Trophoblast cell (in vitro differentiated cells and primary cell): Measurements from ENCODE around the gene PAPOLA. TPM values are rescaled to one million over a fixed set of nuclear protein-coding genes. Genes with fewer than 3 reads are reported as not detected.
A peak's percentile ranks its signal among the peaks of the same experiment; 100 is the strongest.

ENCODE experiments used
- DNase-seq, 2 donors: peaks; one replicate each; pipeline ENCODE4 v3.0.0-alpha.2; 2016
- H2AFZ ChIP-seq: 2 replicates; pipeline ENCODE4 v1.6.1; 2013; ENCODE audit warnings: low read length, moderate library complexity, mild to moderate bottlenecking; ENCODE audit not compliant: insufficient read depth, poor library complexity
- H2AK5ac ChIP-seq: 2 replicates; pipeline ENCODE4 v1.6.1; 2013; ENCODE audit warnings: mild to moderate bottlenecking, low read length
- H2BK120ac ChIP-seq: 2 replicates; pipeline ENCODE4 v1.6.1; 2013; ENCODE audit warnings: low read length, mild to moderate bottlenecking, moderate library complexity; ENCODE audit not compliant: insufficient read depth, poor library complexity
- H2BK12ac ChIP-seq: 2 replicates; pipeline ENCODE4 v1.6.1; 2013; ENCODE audit warnings: mild to moderate bottlenecking, low read length, moderate library complexity
- H2BK5ac ChIP-seq: 2 replicates; pipeline ENCODE4 v1.6.1; 2013; ENCODE audit warnings: low read length, low read depth, moderate library complexity, mild to moderate bottlenecking; ENCODE audit not compliant: poor library complexity
- H3K14ac ChIP-seq: 2 replicates; pipeline ENCODE4 v1.6.1; 2013; ENCODE audit warnings: mild to moderate bottlenecking, low read length
- H3K18ac ChIP-seq: 2 replicates; pipeline ENCODE4 v1.6.1; 2013; ENCODE audit warnings: mild to moderate bottlenecking, low read length
- H3K23ac ChIP-seq: 2 replicates; pipeline ENCODE4 v1.6.1; 2013; ENCODE audit warnings: low read length
- H3K27ac ChIP-seq: 2 replicates; pipeline ENCODE4 v1.5.1; 2013; ENCODE audit warnings: low read depth, mild to moderate bottlenecking, inconsistent platforms, low read length, moderate library complexity
- H3K27me3 ChIP-seq: 2 replicates; pipeline ENCODE4 v1.6.1; 2013; ENCODE audit warnings: inconsistent platforms, mild to moderate bottlenecking, low read length, moderate library complexity; ENCODE audit not compliant: insufficient read depth
- H3K36me3 ChIP-seq, 2 experiments: 1 replicate in 1 of 2; 2 replicates in 1 of 2; pipeline ENCODE4 v1.6.1; 2013; ENCODE audit warnings: low read length in 2 of 2, mild to moderate bottlenecking in 2 of 2, moderate library complexity in 1 of 2; ENCODE audit not compliant: insufficient read depth in 2 of 2, control insufficient read depth in 1 of 2
- H3K4ac ChIP-seq: 2 replicates; pipeline ENCODE4 v1.6.1; 2013; ENCODE audit warnings: low read depth, mild to moderate bottlenecking, low read length, moderate library complexity
- H3K4me1 ChIP-seq, 2 experiments: 1 replicate in 1 of 2; 2 replicates in 1 of 2; pipeline ENCODE4 v1.6.1; 2013; ENCODE audit warnings: low read length in 2 of 2, mild to moderate bottlenecking in 2 of 2, moderate library complexity in 1 of 2; ENCODE audit not compliant: insufficient read depth in 2 of 2, control insufficient read depth in 1 of 2
- H3K4me2 ChIP-seq: 2 replicates; pipeline ENCODE4 v1.6.1; 2013; ENCODE audit warnings: inconsistent platforms, mild to moderate bottlenecking, low read length, moderate library complexity
- H3K4me3 ChIP-seq: 2 replicates; pipeline ENCODE4 v1.5.1; 2013; ENCODE audit warnings: mild to moderate bottlenecking, low read depth, low read length, inconsistent platforms
- H3K79me1 ChIP-seq: one replicate; pipeline ENCODE4 v1.6.1; 2013; ENCODE audit warnings: low read length
- H3K79me2 ChIP-seq: 2 replicates; pipeline ENCODE4 v1.6.1; 2013; ENCODE audit warnings: low read length, mild to moderate bottlenecking; ENCODE audit not compliant: control insufficient read depth, insufficient read depth, poor library complexity
- H3K9ac ChIP-seq: 2 replicates; pipeline ENCODE4 v1.6.1; 2013; ENCODE audit warnings: mild to moderate bottlenecking, low read length
- H3K9me3 ChIP-seq: 2 replicates; pipeline ENCODE4 v1.6.1; 2013; ENCODE audit warnings: low read depth, mild to moderate bottlenecking, control low read depth, inconsistent platforms, low read length; ENCODE audit not compliant: insufficient read depth
- H4K12ac ChIP-seq: 2 replicates; pipeline ENCODE4 v1.6.1; 2013; ENCODE audit warnings: low read depth, mild to moderate bottlenecking, low read length, moderate library complexity
- H4K8ac ChIP-seq: 2 replicates; pipeline ENCODE4 v1.6.1; 2013; ENCODE audit warnings: low read depth, mild to moderate bottlenecking, low read length, moderate library complexity
- H4K91ac ChIP-seq: one replicate; pipeline ENCODE4 v1.6.1; 2013; ENCODE audit warnings: low read depth, mild to moderate bottlenecking, low read length, moderate library complexity
- WGBS: extraction: QIAGEN DNeasy Blood & Tissue Kit; methylation state at CpG from one replicate; pipeline ENCODE4 v1.1.7; 2013; ENCODE audit warnings: missing lambda C conversion rate; ENCODE audit not compliant: insufficient read length, insufficient coverage; ENCODE audit errors: extremely low coverage; 5-methylcytosine and 5-hydroxymethylcytosine counted together
- polyA plus RNA-seq: library from polyadenylated mRNA; stranded (reverse); fragments of 200-250 nt; gene quantifications from 2 replicates; pipeline ENCODE4 v1.2.3, GENCODE V29; 2013

The PAPOLA gene
- 521 and 554 TPM in 2 replicates for polyA plus RNA-seq

- Histone ChIP-seq H3K79me2 (peaks cover 25% of the 10 kb centered on the region), H2AFZ (peak within 1 kb of the TSS; percentile 58), H2AK5ac (peak within 1 kb of the TSS; percentile 43), H4K8ac (peak within 1 kb of the TSS; percentile 91), H3K27me3 (no peaks in the 10 kb centered on the region), H3K9ac (peak within 1 kb of the TSS; percentile 91), H4K12ac (peak within 1 kb of the TSS; percentile 85), H2BK5ac (peak within 1 kb of the TSS; percentile 93), H2BK12ac (no peak within 1 kb of the TSS), H3K4ac (peak within 1 kb of the TSS; percentile 90), H3K79me1 (peaks cover 19% of the 10 kb centered on the region), H3K4me1 (peaks cover 5 to 9% of the 10 kb centered on the region in 2 experiments), H3K9me3 (no peaks in the 10 kb centered on the region), H2BK120ac (peak within 1 kb of the TSS; percentile 84), H3K14ac (peak within 1 kb of the TSS; percentile 87), H3K27ac (peak within 1 kb of the TSS; percentile 87), H3K18ac (peak within 1 kb of the TSS; percentile 87), H3K4me3 (peak within 1 kb of the TSS; percentile 85), H3K23ac (no peak within 1 kb of the TSS), H4K91ac (peak within 1 kb of the TSS; percentile 83), H3K36me3 (peaks cover 0 to 3% of the 10 kb centered on the region in 2 experiments), H3K4me2 (peak within 1 kb of the TSS; percentile 62)
- peak; percentile 98 to 99 for DNase-seq
- no CpG with 5 or more reads among the region's 87 CpGs for WGBS
Measured at GRCh38 chr14:96501740-96502620, at the start of gene PAPOLA. Gene PAPOLA, plus strand, starts transcription at chr14:96502382. Its CDS starts 211 bp downstream, at chr14:96502593.

DNA sequence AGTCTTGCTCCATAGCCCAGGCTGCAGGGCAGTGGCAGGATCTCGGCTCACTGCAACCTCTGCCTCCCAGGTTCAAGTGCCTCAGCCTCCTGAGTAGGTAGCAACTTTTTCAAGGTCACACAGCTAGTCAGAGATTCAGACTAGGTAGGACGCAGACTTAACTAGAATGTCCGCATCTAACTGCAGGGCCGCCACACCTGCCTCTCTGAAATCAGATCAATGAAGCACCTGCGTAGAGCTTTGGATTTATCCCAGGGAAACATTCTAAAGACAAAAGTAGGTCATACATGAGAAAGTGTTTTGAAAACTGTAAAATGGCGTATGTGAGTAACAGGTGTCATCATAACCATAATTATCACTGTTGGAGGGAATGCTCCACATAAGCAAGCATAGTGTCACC lies 49.5 kb upstream of the PAPOLA start:
- Histone ChIP-seq H3K9me3 (no peaks in the 10 kb centered on the region), H3K27ac (no peak overlapping the region), H2AFZ (no peak overlapping the region), H3K9ac (no peak overlapping the region), H3K4me1 (peaks cover 0 to 2% of the 10 kb centered on the region in 2 experiments), H3K36me3 (no peaks in the 10 kb centered on the region), H3K79me2 (no peaks in the 10 kb centered on the region), H2BK120ac (no peak overlapping the region), H3K27me3 (no peaks in the 10 kb centered on the region), H3K4ac (no peak overlapping the region), H2AK5ac (no peak overlapping the region), H2BK5ac (no peak overlapping the region), H4K12ac (no peak overlapping the region), H3K23ac (no peak overlapping the region), H3K18ac (no peak overlapping the region), H4K91ac (no peak overlapping the region), H2BK12ac (no peak overlapping the region), H3K79me1 (no peaks in the 10 kb centered on the region), H3K14ac (no peak overlapping the region), H4K8ac (no peak overlapping the region), H3K4me3 (no peak overlapping the region), H3K4me2 (no peak overlapping the region)
- WGBS: no CpG with 5 or more reads among the region's 6 CpGs
- DNase-seq: no peak

DNA sequence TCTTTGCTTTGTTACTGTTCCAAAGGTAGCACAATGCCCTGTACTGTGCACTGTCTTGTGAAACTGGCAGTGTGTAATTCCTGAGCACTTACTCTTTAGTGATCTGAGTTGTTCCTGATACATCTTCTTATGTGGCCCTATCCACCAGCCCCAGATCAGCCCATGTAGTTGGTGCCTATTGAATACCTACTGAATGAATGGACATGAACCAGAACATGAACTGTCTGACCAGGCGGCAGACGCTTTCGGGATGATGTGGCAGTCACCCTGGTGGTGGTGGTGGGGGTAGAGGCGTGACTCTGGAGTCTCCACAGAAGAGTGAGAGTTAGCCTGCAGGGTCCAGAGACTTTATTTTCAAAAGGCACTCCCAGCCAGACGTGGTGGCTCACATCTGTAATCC lies 46.6 kb upstream of the PAPOLA start:
- H4K8ac ChIP-seq: no peak overlapping the region
- no peaks in the 10 kb centered on the region for H3K36me3 ChIP-seq
- peaks cover 0 to 2% of the 10 kb centered on the region in 2 experiments for H3K4me1 ChIP-seq
- H3K18ac ChIP-seq: no peak overlapping the region
- H2BK5ac ChIP-seq: no peak overlapping the region
- no peak overlapping the region for H3K27ac ChIP-seq
- no peak overlapping the region for H3K4me2 ChIP-seq
- no peak overlapping the region for H3K23ac ChIP-seq
- DNase-seq: peak; percentile 85 to 91
- no peaks in the 10 kb centered on the region for H3K79me1 ChIP-seq
- H3K79me2 ChIP-seq: no peaks in the 10 kb centered on the region
- no peak overlapping the region for H4K91ac ChIP-seq
- no peak overlapping the region for H4K12ac ChIP-seq
- H2AK5ac ChIP-seq: no peak overlapping the region
- H3K14ac ChIP-seq: no peak overlapping the region
- no peak overlapping the region for H3K9ac ChIP-seq
- no peaks in the 10 kb centered on the region for H3K9me3 ChIP-seq
- no peak overlapping the region for H2BK12ac ChIP-seq
- H3K27me3 ChIP-seq: no peaks in the 10 kb centered on the region
- no peak overlapping the region for H3K4me3 ChIP-seq
- H2BK120ac ChIP-seq: no peak overlapping the region
- H3K4ac ChIP-seq: no peak overlapping the region
- no peak overlapping the region for H2AFZ ChIP-seq
- no CpG with 5 or more reads among the region's 5 CpGs for WGBS

DNA sequence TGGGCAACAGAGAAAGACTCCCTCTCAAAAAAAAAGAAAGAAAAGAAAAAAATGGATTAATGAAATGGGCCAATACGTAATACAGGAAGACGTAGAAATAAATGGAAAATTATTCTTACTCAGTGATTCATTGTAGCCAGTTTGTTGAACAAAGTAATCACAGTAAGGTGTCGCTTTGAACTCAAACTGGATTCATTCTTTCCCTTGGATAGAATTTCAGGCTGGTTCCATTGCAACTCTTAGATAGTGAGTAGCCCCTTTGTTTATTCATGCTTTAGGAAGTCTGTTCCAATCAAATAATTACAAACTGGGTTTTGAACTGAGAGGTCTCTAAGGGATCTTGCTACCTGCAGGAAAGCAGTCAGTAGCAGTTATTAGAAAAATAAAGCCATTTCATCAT lies 42.3 kb upstream of the PAPOLA start:
- Histone ChIP-seq H2AK5ac (no peak overlapping the region), H3K14ac (no peak overlapping the region), H3K27ac (no peak overlapping the region), H3K4ac (no peak overlapping the region), H3K79me1 (peaks cover 11% of the 10 kb centered on the region), H2BK5ac (no peak overlapping the region), H3K9ac (no peak overlapping the region), H3K23ac (no peak overlapping the region), H3K36me3 (no peaks in the 10 kb centered on the region), H3K79me2 (no peaks in the 10 kb centered on the region), H3K18ac (no peak overlapping the region), H2AFZ (no peak overlapping the region), H2BK12ac (no peak overlapping the region), H3K27me3 (no peaks in the 10 kb centered on the region), H4K8ac (no peak overlapping the region), H3K4me2 (no peak overlapping the region), H3K9me3 (no peaks in the 10 kb centered on the region), H4K91ac (no peak overlapping the region), H4K12ac (no peak overlapping the region), H3K4me1 (peaks cover 13 to 17% of the 10 kb centered on the region in 2 experiments), H3K4me3 (no peak overlapping the region), H2BK120ac (no peak overlapping the region)
- WGBS: no CpG with 5 or more reads among the region's 3 CpGs
- DNase-seq: no peak
